Activated CD4-positive, alpha-beta T cell treated with anti-CD3 and anti-CD28 coated beads, Interleukin-2, amount 50 U/mL, for 16 hours (primary cell): ENCODE results near the gene ZDHHC1.

ENCODE experiments used
- DNase-seq: peaks from one replicate; pipeline ENCODE4 v3.0.0-alpha.2; 2020

ZDHHC1 gene

GRCh38 chr16:67407176-67407787, 9.0 kb downstream of the ZDHHC1 start:
- no peak for DNase-seq

GRCh38 chr16:67406111-67406971, 9.9 kb downstream of the ZDHHC1 start:
- no peak for DNase-seq

GRCh38 chr16:67405336-67405735, 10.9 kb downstream of the ZDHHC1 start:
- DNase-seq, result no peak

GRCh38 chr16:67404740-67405226, 11.5 kb downstream of the ZDHHC1 start:
- DNase-seq, result no peak

GRCh38 chr16:67403976-67404555, 12.2 kb downstream of the ZDHHC1 start:
- DNase-seq, result no peak

- no peak for DNase-seq
Measured at GRCh38 chr16:67400901-67401300, 15.4 kb downstream of the ZDHHC1 start.

GRCh38 chr16:67399749-67400704, 16.2 kb downstream of the ZDHHC1 start:
- no peak for DNase-seq

- DNase-seq, result peak; percentile 48
Measured at GRCh38 chr16:67399218-67399733, 17.0 kb downstream of the ZDHHC1 start.

- DNase-seq, result no peak
Measured at GRCh38 chr16:67398546-67399217, 17.6 kb downstream of the ZDHHC1 start.

- DNase-seq, result no peak
Measured at GRCh38 chr16:67397812-67398545, 18.3 kb downstream of the ZDHHC1 start.

- no peak for DNase-seq
Measured at GRCh38 chr16:67397036-67397801, 19.1 kb downstream of the ZDHHC1 start.

- DNase-seq, result no peak
Measured at GRCh38 chr16:67396159-67397035, 19.9 kb downstream of the ZDHHC1 start.

GRCh38 chr16:67395458-67396158, 20.7 kb downstream of the ZDHHC1 start:
- no peak for DNase-seq

- DNase-seq, result no peak
Measured at GRCh38 chr16:67395105-67395457, 21.2 kb downstream of the ZDHHC1 start.

- DNase-seq, result no peak
Measured at GRCh38 chr16:67394155-67395104, 21.8 kb downstream of the ZDHHC1 start.

- DNase-seq, result no peak
Measured at GRCh38 chr16:67393788-67394154, 22.5 kb downstream of the ZDHHC1 start.

- peak; percentile 42 for DNase-seq
Measured at GRCh38 chr16:67393111-67393787, 23.0 kb downstream of the ZDHHC1 start, which contains the start of gene TPPP3. Gene TPPP3 (minus strand): TSS chr16:67393498. CDS start chr16:67391111, 2,387 bp downstream.
